Smooth muscle cell (in vitro differentiated cells): ENCODE data around the gene CD247. TPM values are rescaled to one million over a fixed set of nuclear protein-coding genes. Genes with fewer than 3 reads are reported as not detected.

Experiments
- DNase-seq: peaks from one replicate; lab custom pipeline; 2025; ENCODE audit not compliant: unreplicated experiment; lab: John Stamatoyannopoulos, UW
- H2AFZ ChIP-seq: fragments of 200-600 bp; sonication (generic); 2 replicates; pipeline ENCODE4 v1.6.0; 2016; ENCODE audit warnings: antibody characterized with exemption, low read depth, mild to moderate bottlenecking
- H3F3A ChIP-seq: fragments of 200-600 bp; sonication (generic); 2 replicates; pipeline ENCODE4 v1.6.0; 2017; ENCODE audit warnings: antibody characterized with exemption, low read depth
- H3K27ac ChIP-seq: fragments of 200-600 bp; sonication (generic); 2 replicates; pipeline ENCODE4 v1.5.1; 2016; ENCODE audit warnings: low read depth, mild to moderate bottlenecking
- H3K27me3 ChIP-seq: fragments of 200-600 bp; sonication (generic); 2 replicates; pipeline ENCODE4 v1.6.1; 2016; ENCODE audit warnings: low read depth, mild to moderate bottlenecking
- H3K36me3 ChIP-seq: fragments of 200-600 bp; sonication (generic); 2 replicates; pipeline ENCODE4 v1.5.1; 2016; ENCODE audit warnings: low read depth
- H3K4me1 ChIP-seq: fragments of 200-600 bp; sonication (generic); 2 replicates; pipeline ENCODE4 v1.5.1; 2016; ENCODE audit warnings: low read depth
- H3K4me2 ChIP-seq: fragments of 200-600 bp; sonication (generic); 2 replicates; pipeline ENCODE4 v1.6.0; 2016; ENCODE audit warnings: mild to moderate bottlenecking
- H3K4me3 ChIP-seq: fragments of 200-600 bp; sonication (generic); 2 replicates; pipeline ENCODE4 v1.5.1; 2016; ENCODE audit warnings: mild to moderate bottlenecking
- H3K79me2 ChIP-seq: fragments of 200-600 bp; sonication (generic); 2 replicates; pipeline ENCODE4 v1.6.0; 2016; ENCODE audit warnings: low read depth, mild to moderate bottlenecking
- H3K9ac ChIP-seq: fragments of 200-600 bp; sonication (generic); 2 replicates; pipeline ENCODE4 v1.6.0; 2016; ENCODE audit warnings: low read depth
- H3K9me3 ChIP-seq: fragments of 200-600 bp; sonication (generic); replicated peaks from 2 replicates; pipeline ENCODE4 v1.5.1; 2016; ENCODE audit warnings: low read depth
- H4K20me1 ChIP-seq: fragments of 200-600 bp; sonication (generic); 2 replicates; pipeline ENCODE4 v1.6.0; 2016; ENCODE audit warnings: low read depth
- CTCF ChIP-seq: fragments of 200-600 bp; sonication (generic); IDR thresholded peaks from 2 replicates; pipeline ENCODE4 v1.5.1; 2017; ENCODE audit warnings: borderline replicate concordance, mild to moderate bottlenecking, antibody characterized with exemption; ENCODE audit not compliant: insufficient read depth, poor library complexity, severe bottlenecking
- WGBS: methylation state at CpG from one replicate; pipeline ENCODE4 v1.1.7; 2016; ENCODE audit warnings: low lambda C conversion rate; 5-methylcytosine and 5-hydroxymethylcytosine counted together
- polyA plus RNA-seq: library from polyadenylated mRNA; unstranded; fragments of >200 nt; fragmentation: Nextera tagmentation; extraction: Ambion mirVana; gene quantifications from 2 replicates; pipeline ENCODE4 v1.2.1, GENCODE V29; 2016
- total RNA-seq: library from RNA; depleted of rRNA; stranded (reverse); fragments of >200 nt; gene quantifications from 2 replicates; pipeline ENCODE4 v1.2.3, GENCODE V29; 2014

The CD247 gene
- total and polyA plus RNA-seq, 2 experiments from 2014 or later = 0.13 TPM; not detected in 1

- 92% methylated on average over 3 of the region's 3 CpGs for WGBS
These were observed 2.9 kb downstream of the CD247 start for GRCh38 chr1:167515461-167515860.

GRCh38 chr1:167514288-167514687, 4.0 kb downstream of the CD247 start:
- Histone ChIP-seq H3F3A (no peaks in the 10 kb centered on the region), H3K27ac (no peak overlapping the region), H3K27me3 (no peaks in the 10 kb centered on the region), H4K20me1 (no peaks in the 10 kb centered on the region), H3K9me3 (no peaks in the 10 kb centered on the region), H3K4me1 (no peaks in the 10 kb centered on the region), H3K36me3 (no peaks in the 10 kb centered on the region), H3K9ac (no peak overlapping the region), H3K79me2 (no peaks in the 10 kb centered on the region), H3K4me3 (no peak overlapping the region), H2AFZ (no peak overlapping the region), H3K4me2 (no peak overlapping the region)
- 97% methylated on average over 9 of the region's 9 CpGs for WGBS
- TF ChIP-seq CTCF = no peak
- no peak for DNase-seq

More at GRCh38 chr1:167515461-167515860, 2.9 kb downstream of the CD247 start:
- H4K20me1 ChIP-seq = no peaks in the 10 kb centered on the region
- no peaks in the 10 kb centered on the region for H3K79me2 ChIP-seq
- H3K4me1 ChIP-seq = no peaks in the 10 kb centered on the region
- H3K27me3 ChIP-seq = no peaks in the 10 kb centered on the region
- DNase-seq = no peak
- H3K9ac ChIP-seq = no peak overlapping the region
- no peaks in the 10 kb centered on the region for H3K36me3 ChIP-seq
- H3K9me3 ChIP-seq = no peaks in the 10 kb centered on the region
- no peak overlapping the region for H3K4me2 ChIP-seq
- no peaks in the 10 kb centered on the region for H3F3A ChIP-seq
- no peak overlapping the region for H2AFZ ChIP-seq
- no peak for TF ChIP-seq CTCF
- no peak overlapping the region for H3K4me3 ChIP-seq
- H3K27ac ChIP-seq = no peak overlapping the region

- Histone ChIP-seq H3F3A (no peaks in the 10 kb centered on the region), H3K27ac (no peak overlapping the region), H3K4me3 (no peak overlapping the region), H4K20me1 (no peaks in the 10 kb centered on the region), H3K27me3 (no peaks in the 10 kb centered on the region), H3K36me3 (no peaks in the 10 kb centered on the region), H3K4me1 (no peaks in the 10 kb centered on the region), H3K9ac (no peak overlapping the region), H3K79me2 (no peaks in the 10 kb centered on the region), H3K4me2 (no peak overlapping the region), H3K9me3 (no peaks in the 10 kb centered on the region), H2AFZ (no peak overlapping the region)
- 81% methylated on average over 7 of the region's 7 CpGs for WGBS
- TF ChIP-seq CTCF = no peak
- no peak for DNase-seq
These were observed 6.2 kb downstream of the CD247 start for GRCh38 chr1:167512046-167512654.

- H3K79me2 ChIP-seq = no peaks in the 10 kb centered on the region
- DNase-seq = no peak
- WGBS = 82% methylated on average over 11 of the region's 11 CpGs
- no peaks in the 10 kb centered on the region for H3F3A ChIP-seq
- H3K9ac ChIP-seq = no peak overlapping the region
- no peak overlapping the region for H3K27ac ChIP-seq
- H3K9me3 ChIP-seq = no peaks in the 10 kb centered on the region
- H3K27me3 ChIP-seq = no peaks in the 10 kb centered on the region
- no peaks in the 10 kb centered on the region for H4K20me1 ChIP-seq
- H3K4me1 ChIP-seq = no peaks in the 10 kb centered on the region
- H2AFZ ChIP-seq = no peak overlapping the region
- no peak overlapping the region for H3K4me3 ChIP-seq
- no peaks in the 10 kb centered on the region for H3K36me3 ChIP-seq
- H3K4me2 ChIP-seq = no peak overlapping the region
- TF ChIP-seq CTCF = no peak
These were observed 6.8 kb downstream of the CD247 start for GRCh38 chr1:167511374-167511986.
